Measurements from ENCODE around the gene ZNF714.
"Not testable (repeated sequence)": the region's sequence is repeated elsewhere in the genome, so short reads cannot be mapped to it uniquely, and the experiment has no call there.

The ZNF714 gene

GRCh38 chr19:21133633-21134032, 51.6 kb downstream of the ZNF714 start:
- Histone ChIP-seq H3K4me2 (no peak overlapping the region), H3K4me1 (ENCODE audit: low read depth, poor library complexity, severe bottlenecking) (no peaks in the 10 kb centered on the region), H2AFZ (ENCODE audit: low read depth) (no peak overlapping the region), H3K27ac (no peak overlapping the region), H4K20me1 (ENCODE audit: insufficient read depth) (no peaks in the 10 kb centered on the region), H3K9ac (no peak overlapping the region), H3K36me3 (ENCODE audit: insufficient read depth) (no peaks in the 10 kb centered on the region), H3K79me2 (ENCODE audit: insufficient read depth, low read depth) (no peaks in the 10 kb centered on the region), H3K27me3 (ENCODE audit: insufficient read depth, low read depth) (no peaks in the 10 kb centered on the region), H3K4me3 (IDR thresholded peaks at IDR 0.05; ENCODE audit: insufficient read depth, low read depth, low read length) (no peak overlapping the region)
- TF ChIP-seq CTCF (conservative IDR thresholded peaks at IDR 0.05; ENCODE audit: low read depth, low read length), result no peak

GRCh38 chr19:21134934-21135366, 52.9 kb downstream of the ZNF714 start:
- no peaks in the 10 kb centered on the region for H4K20me1 ChIP-seq (ENCODE audit: insufficient read depth)
- H3K36me3 ChIP-seq (ENCODE audit: insufficient read depth), result no peaks in the 10 kb centered on the region
- no peaks in the 10 kb centered on the region for H3K4me1 ChIP-seq (ENCODE audit: low read depth, poor library complexity, severe bottlenecking)
- no peak for TF ChIP-seq CTCF (conservative IDR thresholded peaks at IDR 0.05; ENCODE audit: low read depth, low read length)
- H2AFZ ChIP-seq (ENCODE audit: low read depth), result no peak overlapping the region
- no peak overlapping the region for H3K4me3 ChIP-seq (IDR thresholded peaks at IDR 0.05; ENCODE audit: insufficient read depth, low read depth, low read length)
- no peaks in the 10 kb centered on the region for H3K79me2 ChIP-seq (ENCODE audit: insufficient read depth, low read depth)
- no peak overlapping the region for H3K4me2 ChIP-seq
- no peaks in the 10 kb centered on the region for H3K27me3 ChIP-seq (ENCODE audit: insufficient read depth, low read depth)
- no peak overlapping the region for H3K27ac ChIP-seq
- no peak overlapping the region for H3K9ac ChIP-seq

- Histone ChIP-seq H3K4me2 (no peak overlapping the region), H3K36me3 (ENCODE audit: insufficient read depth) (no peaks in the 10 kb centered on the region), H4K20me1 (ENCODE audit: insufficient read depth) (no peaks in the 10 kb centered on the region), H3K79me2 (ENCODE audit: insufficient read depth, low read depth) (no peaks in the 10 kb centered on the region), H3K27me3 (ENCODE audit: insufficient read depth, low read depth) (no peaks in the 10 kb centered on the region), H2AFZ (ENCODE audit: low read depth) (no peak overlapping the region), H3K27ac (no peak overlapping the region), H3K4me1 (ENCODE audit: low read depth, poor library complexity, severe bottlenecking) (no peaks in the 10 kb centered on the region), H3K9ac (no peak overlapping the region), H3K4me3 (IDR thresholded peaks at IDR 0.05; ENCODE audit: insufficient read depth, low read depth, low read length) (no peak overlapping the region)
- no peak for TF ChIP-seq CTCF (conservative IDR thresholded peaks at IDR 0.05; ENCODE audit: low read depth, low read length)
Measured at GRCh38 chr19:21135433-21135832, 53.4 kb downstream of the ZNF714 start.

GRCh38 chr19:21138130-21138529, 56.1 kb downstream of the ZNF714 start:
- Histone ChIP-seq H3K4me1 (ENCODE audit: low read depth, poor library complexity, severe bottlenecking) (no peaks in the 10 kb centered on the region), H3K27me3 (ENCODE audit: insufficient read depth, low read depth) (no peaks in the 10 kb centered on the region), H4K20me1 (ENCODE audit: insufficient read depth) (no peaks in the 10 kb centered on the region), H2AFZ (ENCODE audit: low read depth) (no peak overlapping the region), H3K36me3 (ENCODE audit: insufficient read depth) (no peaks in the 10 kb centered on the region), H3K4me2 (no peak overlapping the region), H3K27ac (no peak overlapping the region), H3K79me2 (ENCODE audit: insufficient read depth, low read depth) (no peaks in the 10 kb centered on the region), H3K4me3 (IDR thresholded peaks at IDR 0.05; ENCODE audit: insufficient read depth, low read depth, low read length) (no peak overlapping the region), H3K9ac (no peak overlapping the region)
- TF ChIP-seq CTCF (conservative IDR thresholded peaks at IDR 0.05; ENCODE audit: low read depth, low read length), result no peak

- not testable (repeated sequence) for H2AFZ ChIP-seq (ENCODE audit: low read depth); H3K4me3 ChIP-seq (IDR thresholded peaks at IDR 0.05; ENCODE audit: insufficient read depth, low read depth, low read length); H3K27ac ChIP-seq; H4K20me1 ChIP-seq (ENCODE audit: insufficient read depth); H3K79me2 ChIP-seq (ENCODE audit: insufficient read depth, low read depth); H3K36me3 ChIP-seq (ENCODE audit: insufficient read depth); H3K4me1 ChIP-seq (ENCODE audit: low read depth, poor library complexity, severe bottlenecking); H3K4me2 ChIP-seq; H3K27me3 ChIP-seq (ENCODE audit: insufficient read depth, low read depth); H3K9ac ChIP-seq
Measured at GRCh38 chr19:21141006-21141405, 59.0 kb downstream of the ZNF714 start.
